IPS-18a (cell line): Measurements from ENCODE around the gene MYBBP1A.

Experiments
- H3K27ac ChIP-seq: one replicate; pipeline ENCODE4 v1.5.1; 2013; ENCODE audit warnings: low read length
- H3K27me3 ChIP-seq: one replicate; pipeline ENCODE4 v1.6.1; 2013; ENCODE audit warnings: mild to moderate bottlenecking, low read length; ENCODE audit not compliant: control insufficient read depth, insufficient read depth
- H3K36me3 ChIP-seq: one replicate; pipeline ENCODE4 v1.6.1; 2013; ENCODE audit warnings: low read depth, low read length; ENCODE audit not compliant: control insufficient read depth
- H3K4me1 ChIP-seq: one replicate; pipeline ENCODE4 v1.6.1; 2013; ENCODE audit warnings: low read depth, low read length; ENCODE audit not compliant: control insufficient read depth
- H3K4me3 ChIP-seq: one replicate; pipeline ENCODE4 v1.5.1; 2013; ENCODE audit warnings: low read length
- H3K9ac ChIP-seq: one replicate; pipeline ENCODE4 v1.6.1; 2013; ENCODE audit warnings: mild to moderate bottlenecking, low read length, moderate library complexity
- H3K9me3 ChIP-seq: one replicate; pipeline ENCODE4 v1.6.1; 2013; ENCODE audit warnings: low read depth, low read length; ENCODE audit not compliant: control insufficient read depth

MYBBP1A gene

DNA sequence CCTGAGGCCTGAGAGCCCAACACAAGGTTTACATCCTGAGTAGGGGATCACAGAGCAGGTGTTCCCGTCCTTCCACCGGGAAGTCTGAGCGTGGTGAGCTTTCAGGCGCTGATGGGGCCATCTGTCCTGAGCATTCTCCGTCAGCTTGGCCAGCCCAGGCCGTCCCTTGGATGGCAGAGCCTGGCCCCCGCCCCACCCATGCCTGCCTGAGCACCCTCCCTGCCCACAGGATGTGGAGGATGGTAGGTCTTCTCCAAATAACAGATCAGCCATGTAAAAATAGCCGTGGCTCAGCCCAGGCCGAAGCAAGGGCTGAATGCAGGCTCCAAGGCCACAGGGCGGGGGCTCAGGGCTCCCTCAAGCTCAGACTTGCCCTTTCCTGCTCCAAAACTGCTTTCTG lies 36.3 kb downstream of the MYBBP1A start:
- no peaks in the 10 kb centered on the region for H3K36me3 ChIP-seq
- peaks cover 12% of the 10 kb centered on the region for H3K27me3 ChIP-seq
- no peaks in the 10 kb centered on the region for H3K4me1 ChIP-seq
- no peak overlapping the region for H3K9ac ChIP-seq
- no peaks in the 10 kb centered on the region for H3K9me3 ChIP-seq
- no peak overlapping the region for H3K27ac ChIP-seq
- H3K4me3 ChIP-seq = no peak overlapping the region

DNA sequence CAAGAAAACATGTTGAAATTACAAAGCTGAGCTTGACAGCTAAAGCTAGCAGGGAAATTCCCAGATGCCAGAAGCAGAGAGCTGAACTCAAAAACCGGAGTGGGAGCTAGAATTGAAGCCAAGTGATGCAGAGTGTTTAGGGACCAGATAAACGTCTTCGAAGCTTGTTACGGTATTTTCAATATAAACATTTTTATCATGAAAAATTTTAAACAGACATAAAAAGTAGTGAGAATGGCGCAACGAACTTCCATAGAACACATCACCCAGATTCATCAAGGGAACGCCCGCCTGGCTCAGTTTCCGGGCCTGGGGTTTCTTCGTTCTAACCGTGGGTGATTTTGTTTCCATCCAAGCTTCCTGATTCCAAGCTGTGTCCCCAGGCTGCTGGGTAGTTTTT lies 38.4 kb downstream of the MYBBP1A start:
- Histone ChIP-seq H3K36me3 (no peaks in the 10 kb centered on the region), H3K27ac (no peak overlapping the region), H3K4me1 (no peaks in the 10 kb centered on the region), H3K27me3 (no peaks in the 10 kb centered on the region), H3K4me3 (no peak overlapping the region), H3K9me3 (no peaks in the 10 kb centered on the region), H3K9ac (no peak overlapping the region)

DNA sequence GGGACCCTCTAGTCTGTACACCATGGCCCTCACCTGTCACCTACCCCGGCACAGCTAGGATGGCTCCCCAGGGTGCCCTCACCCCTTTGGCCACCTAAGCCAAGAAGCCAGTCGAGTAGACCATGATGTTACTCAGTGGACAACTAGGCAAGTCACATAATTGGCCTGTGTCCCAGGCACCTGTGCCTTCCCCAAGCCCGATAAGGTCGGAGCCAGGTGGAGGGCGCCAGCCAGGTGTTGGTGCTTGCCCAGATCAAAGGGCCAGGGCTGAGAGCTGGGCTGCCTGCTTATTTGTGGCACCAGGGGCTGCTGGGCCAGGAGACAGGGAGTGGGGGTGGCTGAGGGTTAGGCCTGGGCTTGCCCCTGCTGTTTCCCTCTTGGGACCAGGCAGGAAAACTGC lies 39.7 kb downstream of the MYBBP1A start:
- no peaks in the 10 kb centered on the region for H3K27me3 ChIP-seq
- no peaks in the 10 kb centered on the region for H3K4me1 ChIP-seq
- H3K9me3 ChIP-seq = no peaks in the 10 kb centered on the region
- H3K4me3 ChIP-seq = no peak overlapping the region
- no peak overlapping the region for H3K9ac ChIP-seq
- H3K27ac ChIP-seq = no peak overlapping the region
- H3K36me3 ChIP-seq = no peaks in the 10 kb centered on the region

DNA sequence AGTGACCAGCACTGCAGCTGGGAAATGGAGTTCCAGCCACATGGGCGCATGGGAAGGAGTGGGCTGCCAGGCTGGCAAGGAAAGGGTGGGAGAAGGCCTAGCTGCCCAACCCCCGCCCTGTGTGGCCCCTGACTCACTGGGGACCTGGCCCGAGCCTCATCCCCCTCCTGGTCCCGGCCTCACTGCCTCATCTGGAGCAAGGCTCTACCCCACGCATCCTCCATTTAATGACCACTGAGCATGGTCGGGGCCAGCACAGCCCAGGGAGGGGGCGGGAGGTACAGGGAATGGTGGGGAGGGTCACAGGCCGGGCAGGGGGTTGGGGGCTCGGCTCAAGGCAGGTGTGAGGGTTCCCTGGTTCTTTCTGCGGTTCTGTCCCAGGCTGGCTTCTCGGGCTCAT lies 40.4 kb downstream of the MYBBP1A start:
- no peaks in the 10 kb centered on the region for H3K36me3 ChIP-seq

DNA sequence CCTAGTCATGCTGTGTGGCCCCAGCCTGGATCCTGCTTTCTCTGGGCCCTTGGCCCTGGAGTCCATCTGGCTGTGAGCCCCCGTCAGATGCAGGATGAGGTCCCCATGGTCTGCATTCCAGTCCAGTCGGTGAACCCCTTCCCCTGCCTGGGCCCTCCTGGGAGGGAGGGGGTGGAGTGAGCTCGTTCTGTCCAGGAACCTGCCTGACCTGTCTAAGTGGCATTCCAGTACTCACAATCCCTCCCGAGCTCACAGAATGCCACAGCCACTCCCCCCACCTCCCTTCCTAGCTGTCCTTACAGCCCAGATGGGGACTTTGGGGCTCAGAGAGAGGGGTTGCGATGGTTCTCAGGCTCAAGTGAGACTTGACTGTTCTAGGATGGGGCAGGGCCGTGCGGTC lies 41.0 kb downstream of the MYBBP1A start:
- no peak overlapping the region for H3K4me3 ChIP-seq
- H3K9me3 ChIP-seq = no peaks in the 10 kb centered on the region
- no peaks in the 10 kb centered on the region for H3K27me3 ChIP-seq
- H3K4me1 ChIP-seq = no peaks in the 10 kb centered on the region
- no peak overlapping the region for H3K9ac ChIP-seq
- no peak overlapping the region for H3K27ac ChIP-seq
- H3K36me3 ChIP-seq = no peaks in the 10 kb centered on the region

More for the DNA sequence above, 40.4 kb downstream of the MYBBP1A start:
- no peaks in the 10 kb centered on the region for H3K9me3 ChIP-seq
- H3K4me3 ChIP-seq = no peak overlapping the region
- H3K4me1 ChIP-seq = no peaks in the 10 kb centered on the region
- no peak overlapping the region for H3K27ac ChIP-seq
- no peaks in the 10 kb centered on the region for H3K27me3 ChIP-seq
- no peak overlapping the region for H3K9ac ChIP-seq

DNA sequence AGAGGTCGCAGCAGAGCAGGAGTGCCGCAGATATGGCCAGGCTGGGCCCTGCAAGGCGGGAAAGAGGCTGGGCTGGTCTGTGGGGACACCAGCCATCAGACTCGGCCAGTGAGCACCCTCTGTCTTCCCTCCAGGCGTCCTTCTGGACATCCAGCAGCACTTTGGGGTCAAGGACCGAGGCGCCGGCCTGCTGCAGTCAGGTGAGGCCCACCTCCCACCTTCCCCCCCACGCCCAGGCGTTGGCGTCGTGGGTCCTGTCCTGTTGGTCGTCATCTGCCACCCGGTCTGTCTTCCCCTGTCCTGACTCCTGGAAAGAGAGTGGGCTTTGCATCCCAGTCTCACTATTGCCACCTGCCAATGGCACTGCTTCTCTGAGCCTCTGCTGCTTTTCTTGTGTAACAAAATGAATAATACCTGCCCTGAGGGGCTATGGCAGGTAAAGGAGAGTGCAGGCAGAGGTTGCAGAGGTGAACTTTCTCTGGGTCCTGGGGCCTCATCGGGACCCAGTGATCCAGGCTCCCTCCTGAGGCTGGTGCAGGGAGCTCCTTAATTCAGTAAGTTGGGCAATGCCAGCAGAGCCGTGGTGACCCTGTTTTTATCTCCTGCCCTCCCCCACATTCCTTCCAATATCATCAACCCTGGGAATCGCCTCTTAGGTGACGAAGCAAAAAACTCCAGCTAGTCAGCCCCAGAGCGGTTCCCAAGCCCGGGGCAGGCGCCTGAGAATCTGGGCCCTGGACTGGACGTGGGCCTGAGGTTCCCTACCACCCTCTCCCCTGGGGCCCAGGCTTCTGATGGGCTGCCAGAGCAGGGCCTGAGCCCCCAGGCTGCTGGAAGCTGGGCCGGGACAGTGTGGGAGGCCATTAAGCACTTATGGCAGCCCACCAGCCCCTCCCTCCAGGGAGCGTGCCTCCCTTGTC lies 41.8 kb downstream of the MYBBP1A start:
- H3K9ac ChIP-seq = no peak overlapping the region
- no peaks in the 10 kb centered on the region for H3K27me3 ChIP-seq
- H3K4me1 ChIP-seq = no peaks in the 10 kb centered on the region
- no peak overlapping the region for H3K4me3 ChIP-seq
- H3K27ac ChIP-seq = no peak overlapping the region
- no peaks in the 10 kb centered on the region for H3K9me3 ChIP-seq
- H3K36me3 ChIP-seq = no peaks in the 10 kb centered on the region

DNA sequence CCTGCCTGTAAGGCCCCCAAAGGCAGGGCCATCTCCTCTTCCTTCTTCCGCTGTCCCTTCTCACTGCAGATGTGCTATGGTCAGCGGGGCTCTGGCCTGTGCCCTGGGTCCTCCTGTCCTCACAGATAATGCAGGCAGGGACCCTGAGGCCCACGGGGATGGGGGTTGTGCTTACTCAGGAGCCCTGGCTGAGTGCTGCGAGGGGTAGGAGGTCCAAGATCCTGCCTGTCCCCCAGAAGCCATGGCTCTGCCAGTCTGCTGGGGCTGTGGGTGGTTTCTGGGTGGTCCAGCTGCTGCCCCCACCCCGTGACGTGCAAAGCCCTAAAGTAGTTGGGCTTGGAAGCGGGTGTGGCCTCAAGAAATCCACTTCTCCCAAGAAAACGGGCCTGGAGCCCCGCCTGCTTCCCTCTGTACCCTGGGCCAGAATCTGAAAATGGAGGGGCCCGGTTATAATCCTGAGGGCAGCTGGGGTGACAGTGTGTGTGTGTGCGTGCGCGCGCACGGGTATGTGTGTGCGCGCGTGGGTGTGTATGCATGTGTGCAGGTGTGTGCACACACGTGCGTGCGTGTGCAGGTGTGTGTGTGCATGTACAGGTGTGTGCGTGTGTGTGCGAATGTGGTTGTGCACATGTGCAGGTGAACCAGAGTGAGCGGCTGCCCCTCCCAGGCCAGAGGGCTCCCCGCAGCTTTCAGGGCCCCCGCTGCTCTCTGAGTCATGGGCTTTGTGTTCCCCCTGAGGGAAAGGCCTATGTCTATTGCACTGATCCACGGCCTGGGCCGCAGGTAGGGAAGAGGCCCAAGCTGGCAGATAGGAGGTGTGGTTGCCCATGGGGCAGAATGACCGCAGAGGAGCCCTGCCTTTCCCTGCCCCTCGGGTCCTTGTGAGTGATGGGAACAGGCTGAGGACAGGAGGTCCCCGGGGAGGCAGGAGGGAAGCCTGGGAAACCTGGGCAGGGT lies 42.8 kb downstream of the MYBBP1A start:
- Histone ChIP-seq H3K9ac (no peak overlapping the region), H3K4me1 (no peaks in the 10 kb centered on the region), H3K27me3 (no peaks in the 10 kb centered on the region), H3K9me3 (no peaks in the 10 kb centered on the region), H3K27ac (no peak overlapping the region), H3K36me3 (no peaks in the 10 kb centered on the region), H3K4me3 (no peak overlapping the region)

DNA sequence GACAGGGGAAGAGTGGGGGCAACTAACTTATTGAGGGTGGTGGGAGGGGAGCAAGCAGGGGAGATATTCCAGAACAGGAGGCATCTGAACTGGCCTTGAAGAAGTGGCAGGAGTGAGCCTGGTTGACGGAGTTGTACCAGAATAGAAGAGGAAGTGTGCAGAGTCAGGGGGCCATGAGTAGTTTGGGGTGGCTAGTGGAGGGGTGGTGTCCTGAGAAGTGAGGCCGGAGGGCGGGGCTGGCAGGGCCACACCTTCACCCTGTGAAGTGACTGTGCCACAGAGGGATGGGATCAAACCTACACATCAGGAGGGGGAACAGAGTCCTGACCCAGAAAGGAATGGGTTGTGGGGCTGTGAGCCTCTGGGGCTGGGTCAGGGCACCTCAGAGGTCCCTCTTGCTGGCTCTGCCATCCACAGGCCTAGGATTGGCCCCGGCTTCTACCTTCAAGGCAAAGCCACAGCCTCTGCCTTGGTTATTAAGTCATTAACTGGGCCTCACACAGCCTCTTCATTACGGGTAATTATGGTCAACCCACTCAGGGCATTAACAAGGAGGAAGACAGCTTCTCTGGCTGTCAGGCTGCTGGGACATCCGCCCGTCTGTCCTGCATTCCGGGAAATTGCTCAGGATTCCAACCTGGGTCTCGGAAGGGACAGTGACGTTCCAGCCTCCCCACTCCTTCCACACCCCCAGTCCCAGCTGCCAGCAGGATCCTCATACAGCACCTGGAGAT lies 43.8 kb downstream of the MYBBP1A start:
- no peak overlapping the region for H3K27ac ChIP-seq

DNA sequence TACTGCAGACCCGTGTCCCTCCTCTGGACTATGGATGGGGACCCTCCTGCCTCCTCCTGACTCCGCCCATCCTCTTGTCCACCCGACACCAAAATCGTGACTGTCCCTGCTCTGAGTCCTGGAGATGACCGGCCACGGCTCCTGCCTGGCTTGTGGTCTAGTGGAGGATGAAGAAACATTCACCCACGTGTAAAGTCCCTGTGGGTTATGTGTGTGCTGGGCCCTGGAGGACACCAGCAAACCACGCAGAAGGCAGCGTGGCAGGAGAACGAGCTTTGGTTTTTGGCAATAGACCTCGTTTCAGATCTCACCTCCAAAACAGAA lies 44.6 kb downstream of the MYBBP1A start:
- no peaks in the 10 kb centered on the region for H3K36me3 ChIP-seq
- H3K27me3 ChIP-seq = no peaks in the 10 kb centered on the region
- H3K9me3 ChIP-seq = no peaks in the 10 kb centered on the region
- H3K9ac ChIP-seq = no peak overlapping the region
- no peak overlapping the region for H3K4me3 ChIP-seq
- H3K27ac ChIP-seq = no peak overlapping the region
- H3K4me1 ChIP-seq = no peaks in the 10 kb centered on the region

More for the DNA sequence above, 43.8 kb downstream of the MYBBP1A start:
- Histone ChIP-seq H3K27me3 (no peaks in the 10 kb centered on the region), H3K4me1 (no peaks in the 10 kb centered on the region), H3K36me3 (no peaks in the 10 kb centered on the region), H3K9ac (no peak overlapping the region), H3K9me3 (no peaks in the 10 kb centered on the region), H3K4me3 (no peak overlapping the region)

DNA sequence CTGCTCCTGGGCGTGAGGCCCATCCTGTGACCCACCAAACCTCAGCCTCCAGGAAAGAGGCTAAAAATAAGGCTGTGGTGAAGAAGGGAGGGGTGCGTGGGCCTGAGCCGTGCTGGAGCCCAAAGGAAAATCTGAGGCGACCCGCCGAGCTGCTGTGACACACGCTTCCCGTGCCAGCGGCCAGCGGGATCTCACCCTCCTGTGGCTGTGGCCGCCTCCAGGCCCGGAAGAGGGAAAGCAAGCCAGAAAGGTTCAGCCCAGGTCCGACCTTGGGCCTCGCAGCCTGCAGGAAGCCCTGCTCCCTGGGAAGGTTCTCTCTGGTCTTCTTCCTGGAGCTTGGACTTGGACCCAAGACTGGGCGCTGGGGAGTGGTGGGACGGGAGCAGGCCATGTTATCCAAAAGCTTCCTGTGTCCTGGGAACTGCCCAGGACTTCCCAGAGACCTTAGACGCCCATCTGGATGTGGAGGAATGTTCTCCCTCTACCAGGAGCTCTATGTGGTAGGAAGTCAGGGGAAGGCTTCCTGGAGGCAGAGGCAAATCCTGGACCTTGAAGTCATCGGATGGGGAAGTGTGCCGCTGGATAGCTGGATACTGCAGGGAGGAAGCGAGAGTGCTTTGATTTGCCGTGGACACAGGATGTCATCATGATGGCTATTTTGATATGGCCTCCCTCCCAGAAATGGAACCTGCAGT lies 45.1 kb downstream of the MYBBP1A start:
- no peak overlapping the region for H3K9ac ChIP-seq
- H3K27me3 ChIP-seq = no peaks in the 10 kb centered on the region
- no peak overlapping the region for H3K27ac ChIP-seq
- H3K9me3 ChIP-seq = no peaks in the 10 kb centered on the region
- H3K4me1 ChIP-seq = no peaks in the 10 kb centered on the region
- no peaks in the 10 kb centered on the region for H3K36me3 ChIP-seq
- H3K4me3 ChIP-seq = no peak overlapping the region

DNA sequence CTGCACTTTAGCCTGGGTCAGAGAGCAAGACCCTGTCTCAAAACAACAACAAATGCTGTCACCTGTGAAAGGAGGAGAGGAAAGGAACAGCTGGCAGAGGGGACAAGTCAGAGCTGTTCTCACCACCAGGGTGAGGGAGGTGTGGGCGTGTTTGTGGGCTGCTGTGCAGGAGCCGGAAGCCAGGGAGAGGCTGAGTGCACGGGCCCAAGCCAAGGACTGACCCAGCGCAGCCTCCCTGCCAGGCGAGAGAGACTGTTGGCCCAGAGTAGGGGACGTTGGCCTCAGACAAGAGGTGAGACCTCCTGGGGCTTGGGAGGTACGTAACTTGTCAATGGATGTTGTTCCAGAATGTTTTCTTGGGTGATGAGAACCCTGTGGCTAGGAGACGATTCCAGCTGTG lies 45.8 kb downstream of the MYBBP1A start:
- H3K4me1 ChIP-seq = no peaks in the 10 kb centered on the region
- no peaks in the 10 kb centered on the region for H3K27me3 ChIP-seq
- H3K9ac ChIP-seq = no peak overlapping the region
- H3K36me3 ChIP-seq = no peaks in the 10 kb centered on the region
- H3K27ac ChIP-seq = no peak overlapping the region
- no peak overlapping the region for H3K4me3 ChIP-seq
- no peaks in the 10 kb centered on the region for H3K9me3 ChIP-seq
